H1 (cell line): ENCODE data around the gene TBC1D10A. TPM values are rescaled to one million over a fixed set of nuclear protein-coding genes. Genes with fewer than 3 reads are reported as not detected.

Experiments
- HDAC6 ChIP-seq: IDR thresholded peaks from one replicate; pipeline ENCODE4 v1.7.1; 2012; ENCODE audit warnings: low read depth, mild to moderate bottlenecking, inconsistent platforms, low read length, moderate library complexity
- polyA plus RNA-seq, 7 experiments: library from polyadenylated mRNA; depleted of rRNA in 3 of 7; stranded (reverse) in 5 of 7; unstranded in 2 of 7; fragments of >200 nt in 5 of 7; fragments of 200-250 nt in 2 of 7; gene quantifications; 1 replicate in 5 of 7; 2 replicates in 1 of 7; 4 replicates in 1 of 7; pipeline versions ENCODE4 v1.2.1 to v1.2.3, GENCODE V29; 2011 to 2013; ENCODE audit warnings: missing spikeins in 2 of 7, mixed read lengths in 2 of 7
- total RNA-seq: library from RNA; stranded (reverse); fragmentation: NEBNext Ultra II Directional; extraction: Animal tissue kit (Norgen Biotek cat#: 25700); gene quantifications from 2 replicates; pipeline ENCODE4 v1.2.1, GENCODE V29; 2021
- TF ChIP-seq, protein P1 (sequence below): fragments of 300-600 bp; sonication (generic); IDR thresholded peaks from 2 replicates; pipeline ENCODE4 v1.7.1; 2012; ENCODE audit warnings: low read length, moderate library complexity, mild to moderate bottlenecking, inconsistent platforms; ENCODE audit not compliant: insufficient replicate concordance

TBC1D10A gene
- total and polyA plus RNA-seq, 2 of the 8 experiments (the other 6 are each of a cell fraction or from before 2014, with no cell fraction given): 5.4 to 7.0 TPM

DNA sequence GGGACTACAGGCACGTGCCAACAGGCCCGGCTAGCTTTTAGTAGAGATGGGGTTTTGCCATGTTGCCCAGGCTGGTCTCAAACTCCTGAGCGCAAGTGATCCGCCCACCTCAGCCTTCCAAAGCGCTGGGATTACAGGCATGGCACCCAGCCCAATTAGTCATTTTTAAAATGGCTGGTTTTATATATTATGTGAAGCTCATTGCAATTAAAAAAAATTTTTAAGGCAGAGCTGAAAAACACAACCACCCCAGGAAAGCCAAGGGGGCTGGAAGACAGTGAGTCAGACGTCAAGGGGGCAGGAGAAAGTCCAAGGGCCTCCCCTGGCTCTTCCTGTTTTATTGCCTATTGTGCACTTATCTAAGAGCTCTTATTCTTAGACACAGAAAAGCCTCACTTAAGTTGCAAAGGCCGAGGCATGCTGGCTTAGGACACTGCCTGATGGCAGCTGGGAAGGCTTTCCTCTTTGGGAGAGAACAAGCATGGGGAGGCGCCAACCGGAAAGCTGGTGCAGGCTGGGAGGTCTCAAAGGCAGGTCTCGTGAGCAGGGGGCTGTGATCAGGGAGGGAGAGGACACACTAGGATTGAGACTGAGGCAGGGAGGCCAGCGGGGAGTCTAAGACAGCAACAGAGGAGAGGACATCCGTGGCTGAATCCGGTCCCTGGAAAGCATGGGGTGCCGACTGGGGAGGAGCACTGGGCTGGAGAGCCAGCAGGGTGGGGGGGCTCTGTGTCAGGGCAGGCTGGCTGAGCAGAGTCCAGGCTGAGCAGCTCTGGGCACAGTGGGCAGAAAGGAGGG, 49.0 kb downstream of the TBC1D10A start (continued):
- TF ChIP-seq HDAC6: no peak
- TF ChIP-seq, protein P1, sequence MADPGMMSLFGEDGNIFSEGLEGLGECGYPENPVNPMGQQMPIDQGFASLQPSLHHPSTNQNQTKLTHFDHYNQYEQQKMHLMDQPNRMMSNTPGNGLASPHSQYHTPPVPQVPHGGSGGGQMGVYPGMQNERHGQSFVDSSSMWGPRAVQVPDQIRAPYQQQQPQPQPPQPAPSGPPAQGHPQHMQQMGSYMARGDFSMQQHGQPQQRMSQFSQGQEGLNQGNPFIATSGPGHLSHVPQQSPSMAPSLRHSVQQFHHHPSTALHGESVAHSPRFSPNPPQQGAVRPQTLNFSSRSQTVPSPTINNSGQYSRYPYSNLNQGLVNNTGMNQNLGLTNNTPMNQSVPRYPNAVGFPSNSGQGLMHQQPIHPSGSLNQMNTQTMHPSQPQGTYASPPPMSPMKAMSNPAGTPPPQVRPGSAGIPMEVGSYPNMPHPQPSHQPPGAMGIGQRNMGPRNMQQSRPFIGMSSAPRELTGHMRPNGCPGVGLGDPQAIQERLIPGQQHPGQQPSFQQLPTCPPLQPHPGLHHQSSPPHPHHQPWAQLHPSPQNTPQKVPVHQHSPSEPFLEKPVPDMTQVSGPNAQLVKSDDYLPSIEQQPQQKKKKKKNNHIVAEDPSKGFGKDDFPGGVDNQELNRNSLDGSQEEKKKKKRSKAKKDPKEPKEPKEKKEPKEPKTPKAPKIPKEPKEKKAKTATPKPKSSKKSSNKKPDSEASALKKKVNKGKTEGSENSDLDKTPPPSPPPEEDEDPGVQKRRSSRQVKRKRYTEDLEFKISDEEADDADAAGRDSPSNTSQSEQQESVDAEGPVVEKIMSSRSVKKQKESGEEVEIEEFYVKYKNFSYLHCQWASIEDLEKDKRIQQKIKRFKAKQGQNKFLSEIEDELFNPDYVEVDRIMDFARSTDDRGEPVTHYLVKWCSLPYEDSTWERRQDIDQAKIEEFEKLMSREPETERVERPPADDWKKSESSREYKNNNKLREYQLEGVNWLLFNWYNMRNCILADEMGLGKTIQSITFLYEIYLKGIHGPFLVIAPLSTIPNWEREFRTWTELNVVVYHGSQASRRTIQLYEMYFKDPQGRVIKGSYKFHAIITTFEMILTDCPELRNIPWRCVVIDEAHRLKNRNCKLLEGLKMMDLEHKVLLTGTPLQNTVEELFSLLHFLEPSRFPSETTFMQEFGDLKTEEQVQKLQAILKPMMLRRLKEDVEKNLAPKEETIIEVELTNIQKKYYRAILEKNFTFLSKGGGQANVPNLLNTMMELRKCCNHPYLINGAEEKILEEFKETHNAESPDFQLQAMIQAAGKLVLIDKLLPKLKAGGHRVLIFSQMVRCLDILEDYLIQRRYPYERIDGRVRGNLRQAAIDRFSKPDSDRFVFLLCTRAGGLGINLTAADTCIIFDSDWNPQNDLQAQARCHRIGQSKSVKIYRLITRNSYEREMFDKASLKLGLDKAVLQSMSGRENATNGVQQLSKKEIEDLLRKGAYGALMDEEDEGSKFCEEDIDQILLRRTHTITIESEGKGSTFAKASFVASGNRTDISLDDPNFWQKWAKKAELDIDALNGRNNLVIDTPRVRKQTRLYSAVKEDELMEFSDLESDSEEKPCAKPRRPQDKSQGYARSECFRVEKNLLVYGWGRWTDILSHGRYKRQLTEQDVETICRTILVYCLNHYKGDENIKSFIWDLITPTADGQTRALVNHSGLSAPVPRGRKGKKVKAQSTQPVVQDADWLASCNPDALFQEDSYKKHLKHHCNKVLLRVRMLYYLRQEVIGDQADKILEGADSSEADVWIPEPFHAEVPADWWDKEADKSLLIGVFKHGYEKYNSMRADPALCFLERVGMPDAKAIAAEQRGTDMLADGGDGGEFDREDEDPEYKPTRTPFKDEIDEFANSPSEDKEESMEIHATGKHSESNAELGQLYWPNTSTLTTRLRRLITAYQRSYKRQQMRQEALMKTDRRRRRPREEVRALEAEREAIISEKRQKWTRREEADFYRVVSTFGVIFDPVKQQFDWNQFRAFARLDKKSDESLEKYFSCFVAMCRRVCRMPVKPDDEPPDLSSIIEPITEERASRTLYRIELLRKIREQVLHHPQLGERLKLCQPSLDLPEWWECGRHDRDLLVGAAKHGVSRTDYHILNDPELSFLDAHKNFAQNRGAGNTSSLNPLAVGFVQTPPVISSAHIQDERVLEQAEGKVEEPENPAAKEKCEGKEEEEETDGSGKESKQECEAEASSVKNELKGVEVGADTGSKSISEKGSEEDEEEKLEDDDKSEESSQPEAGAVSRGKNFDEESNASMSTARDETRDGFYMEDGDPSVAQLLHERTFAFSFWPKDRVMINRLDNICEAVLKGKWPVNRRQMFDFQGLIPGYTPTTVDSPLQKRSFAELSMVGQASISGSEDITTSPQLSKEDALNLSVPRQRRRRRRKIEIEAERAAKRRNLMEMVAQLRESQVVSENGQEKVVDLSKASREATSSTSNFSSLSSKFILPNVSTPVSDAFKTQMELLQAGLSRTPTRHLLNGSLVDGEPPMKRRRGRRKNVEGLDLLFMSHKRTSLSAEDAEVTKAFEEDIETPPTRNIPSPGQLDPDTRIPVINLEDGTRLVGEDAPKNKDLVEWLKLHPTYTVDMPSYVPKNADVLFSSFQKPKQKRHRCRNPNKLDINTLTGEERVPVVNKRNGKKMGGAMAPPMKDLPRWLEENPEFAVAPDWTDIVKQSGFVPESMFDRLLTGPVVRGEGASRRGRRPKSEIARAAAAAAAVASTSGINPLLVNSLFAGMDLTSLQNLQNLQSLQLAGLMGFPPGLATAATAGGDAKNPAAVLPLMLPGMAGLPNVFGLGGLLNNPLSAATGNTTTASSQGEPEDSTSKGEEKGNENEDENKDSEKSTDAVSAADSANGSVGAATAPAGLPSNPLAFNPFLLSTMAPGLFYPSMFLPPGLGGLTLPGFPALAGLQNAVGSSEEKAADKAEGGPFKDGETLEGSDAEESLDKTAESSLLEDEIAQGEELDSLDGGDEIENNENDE: no peak
